H9 (cell line): ENCODE measurements around the gene B9D2. TPM values are rescaled to one million over a fixed set of nuclear protein-coding genes. Genes with fewer than 3 reads are reported as not detected.

ENCODE experiments used
- DNase-seq: peaks from one replicate; pipeline ENCODE4 v3.0.0-alpha.2; 2017
- H2AFZ ChIP-seq: one replicate; pipeline ENCODE4 v1.6.1; 2013; ENCODE audit warnings: mild to moderate bottlenecking, low read length, control low read depth, moderate library complexity
- H2AK5ac ChIP-seq: 2 replicates; pipeline ENCODE4 v1.6.1; 2013; ENCODE audit warnings: low read length, control low read depth, mixed read lengths; ENCODE audit not compliant: insufficient read length
- H2BK120ac ChIP-seq: one replicate; pipeline ENCODE4 v1.6.1; 2013; ENCODE audit warnings: low read depth, mild to moderate bottlenecking, low read length, control low read depth, inconsistent platforms; ENCODE audit not compliant: poor library complexity, severe bottlenecking
- H2BK12ac ChIP-seq: 2 replicates; pipeline ENCODE4 v1.6.1; 2013; ENCODE audit warnings: low read length, control low read depth, mixed read lengths, low read depth; ENCODE audit not compliant: insufficient read length
- H2BK15ac ChIP-seq: 2 replicates; pipeline ENCODE4 v1.6.1; 2013; ENCODE audit warnings: low read depth, low read length, control low read depth
- H2BK20ac ChIP-seq: one replicate; pipeline ENCODE4 v1.6.1; 2013; ENCODE audit warnings: low read depth, mild to moderate bottlenecking, low read length, control low read depth, inconsistent platforms; ENCODE audit not compliant: poor library complexity, severe bottlenecking
- H2BK5ac ChIP-seq: 2 replicates; pipeline ENCODE4 v1.6.1; 2013; ENCODE audit warnings: low read length, control low read depth, mixed read lengths; ENCODE audit not compliant: insufficient read length
- H3K14ac ChIP-seq: 2 replicates; pipeline ENCODE4 v1.6.1; 2013; ENCODE audit warnings: low read length, control low read depth; ENCODE audit not compliant: insufficient read depth
- H3K18ac ChIP-seq: 2 replicates; pipeline ENCODE4 v1.6.1; 2013; ENCODE audit warnings: low read depth, mild to moderate bottlenecking, mixed read lengths, low read length, control low read depth; ENCODE audit not compliant: insufficient read length
- H3K23ac ChIP-seq: 2 replicates; pipeline ENCODE4 v1.6.1; 2013; ENCODE audit warnings: low read length, control low read depth, mixed read lengths, low read depth; ENCODE audit not compliant: insufficient read length
- H3K23me2 ChIP-seq: 2 replicates; pipeline ENCODE4 v1.6.1; 2013; ENCODE audit warnings: low read depth, mild to moderate bottlenecking, mixed read lengths, low read length, control low read depth; ENCODE audit not compliant: insufficient read length, poor library complexity, severe bottlenecking
- H3K27ac ChIP-seq: 2 replicates; pipeline ENCODE4 v1.5.1; 2013; ENCODE audit warnings: low read length, control low read depth, mixed read lengths, low read depth; ENCODE audit not compliant: insufficient read length
- H3K27me3 ChIP-seq: 2 replicates; pipeline ENCODE4 v1.6.1; 2013; ENCODE audit warnings: low read length, control low read depth, inconsistent platforms; ENCODE audit not compliant: insufficient read depth
- H3K4ac ChIP-seq: 2 replicates; pipeline ENCODE4 v1.6.1; 2013; ENCODE audit warnings: low read depth, mild to moderate bottlenecking, control low read depth, inconsistent platforms, low read length, moderate library complexity
- H3K4me1 ChIP-seq: 2 replicates; pipeline ENCODE4 v1.6.1; 2013; ENCODE audit warnings: low read length, control low read depth, inconsistent platforms; ENCODE audit not compliant: insufficient read depth
- H3K4me2 ChIP-seq: 2 replicates; pipeline ENCODE4 v1.6.1; 2013; ENCODE audit warnings: low read length, control low read depth, mixed read lengths; ENCODE audit not compliant: insufficient read length, insufficient read depth
- H3K56ac ChIP-seq: 2 replicates; pipeline ENCODE4 v1.6.1; 2013; ENCODE audit warnings: low read depth, mild to moderate bottlenecking, mixed read lengths, low read length, control low read depth; ENCODE audit not compliant: insufficient read length
- H3K79me1 ChIP-seq: 2 replicates; pipeline ENCODE4 v1.6.1; 2013; ENCODE audit warnings: low read depth, mild to moderate bottlenecking, moderate library complexity, low read length, control low read depth, inconsistent platforms; ENCODE audit not compliant: insufficient read depth, poor library complexity, severe bottlenecking
- H3K79me2 ChIP-seq: 2 replicates; pipeline ENCODE4 v1.6.1; 2013; ENCODE audit warnings: low read length, control low read depth, inconsistent platforms; ENCODE audit not compliant: insufficient read depth
- H3K9ac ChIP-seq: 2 replicates; pipeline ENCODE4 v1.6.1; 2013; ENCODE audit warnings: low read length, control low read depth, mixed read lengths; ENCODE audit not compliant: insufficient read length; ENCODE audit errors: extremely low read depth
- H3K9me3 ChIP-seq: one replicate; pipeline ENCODE4 v1.6.1; 2013; ENCODE audit warnings: low read depth, low read length, inconsistent platforms; ENCODE audit not compliant: control insufficient read depth
- H3T11ph ChIP-seq: one replicate; pipeline ENCODE4 v1.6.1; 2013; ENCODE audit warnings: mild to moderate bottlenecking, low read length, control low read depth, inconsistent platforms
- H4K20me1 ChIP-seq: one replicate; pipeline ENCODE4 v1.6.1; 2013; ENCODE audit not compliant: control insufficient read depth, insufficient read length, insufficient read depth
- H4K5ac ChIP-seq: 2 replicates; pipeline ENCODE4 v1.6.1; 2013; ENCODE audit warnings: low read depth, mild to moderate bottlenecking, mixed read lengths, low read length, control low read depth; ENCODE audit not compliant: insufficient read length
- H4K8ac ChIP-seq: replicated peaks from 2 replicates; pipeline ENCODE4 v1.6.1; 2013; ENCODE audit warnings: low read length, control low read depth, mixed read lengths, low read depth; ENCODE audit not compliant: insufficient read length
- H4K91ac ChIP-seq: 2 replicates; pipeline ENCODE4 v1.6.1; 2013; ENCODE audit warnings: low read depth, mild to moderate bottlenecking, moderate library complexity, mixed read lengths, low read length, control low read depth; ENCODE audit not compliant: insufficient read length
- H3K27ac Mint-ChIP-seq, 3 experiments: 2 replicates in 2 of 3; 3 replicates in 1 of 3; pipeline ENCODE4 v1.8.0; 2020 to 2021; ENCODE audit warnings: mixed read lengths in 3 of 3, mild to moderate bottlenecking in 1 of 3, moderate library complexity in 1 of 3
- H3K27me3 Mint-ChIP-seq: 2 replicates; pipeline ENCODE4 v1.8.0; 2021; ENCODE audit warnings: low read depth, mild to moderate bottlenecking, moderate library complexity, mixed read lengths
- H3K36me3 Mint-ChIP-seq, 3 experiments: 2 replicates in 2 of 3; 3 replicates in 1 of 3; pipeline ENCODE4 v1.8.0; 2020 to 2021; ENCODE audit warnings: low read depth in 3 of 3, mixed read lengths in 3 of 3; ENCODE audit not compliant: insufficient read depth in 1 of 3
- H3K4me1 Mint-ChIP-seq, 2 experiments: 2 replicates each; pipeline ENCODE4 v1.8.0; 2020; ENCODE audit warnings: mixed read lengths in 2 of 2
- H3K4me3 Mint-ChIP-seq, 2 experiments: 2 replicates in 1 of 2; 3 replicates in 1 of 2; pipeline ENCODE4 v1.8.0; 2020 to 2021; ENCODE audit warnings: mild to moderate bottlenecking in 2 of 2, mixed read lengths in 2 of 2, moderate library complexity in 1 of 2
- H3K9me3 Mint-ChIP-seq, 2 experiments: 2 replicates in 1 of 2; 3 replicates in 1 of 2; pipeline ENCODE4 v1.8.0; 2020; ENCODE audit warnings: mild to moderate bottlenecking in 2 of 2, mixed read lengths in 2 of 2, moderate library complexity in 1 of 2
- whole genome bisulfite sequencing: extraction: QIAGEN DNeasy Blood & Tissue Kit; methylation state at CpG from one replicate; pipeline ENCODE4 v1.1.7; 2013; ENCODE audit warnings: missing lambda C conversion rate, low lambda C conversion rate, mixed read lengths; ENCODE audit not compliant: insufficient read length; ENCODE audit errors: extremely low coverage; 5-methylcytosine and 5-hydroxymethylcytosine counted together
- total RNA-seq: library from RNA; stranded (reverse); gene quantifications from 2 replicates; pipeline ENCODE4 v1.2.1, GENCODE V29; 2021
- TF ChIP-seq, protein P1 (sequence below): fragments of 200-600 bp; sonication (generic); conservative IDR thresholded peaks from 3 replicates; pipeline ENCODE4 v1.8.0; 2021; ENCODE audit warnings: antibody characterized with exemption, mild to moderate bottlenecking

B9D2 gene
- total RNA-seq, 1 experiment from 2014 or later = 4.8 TPM

DNA sequence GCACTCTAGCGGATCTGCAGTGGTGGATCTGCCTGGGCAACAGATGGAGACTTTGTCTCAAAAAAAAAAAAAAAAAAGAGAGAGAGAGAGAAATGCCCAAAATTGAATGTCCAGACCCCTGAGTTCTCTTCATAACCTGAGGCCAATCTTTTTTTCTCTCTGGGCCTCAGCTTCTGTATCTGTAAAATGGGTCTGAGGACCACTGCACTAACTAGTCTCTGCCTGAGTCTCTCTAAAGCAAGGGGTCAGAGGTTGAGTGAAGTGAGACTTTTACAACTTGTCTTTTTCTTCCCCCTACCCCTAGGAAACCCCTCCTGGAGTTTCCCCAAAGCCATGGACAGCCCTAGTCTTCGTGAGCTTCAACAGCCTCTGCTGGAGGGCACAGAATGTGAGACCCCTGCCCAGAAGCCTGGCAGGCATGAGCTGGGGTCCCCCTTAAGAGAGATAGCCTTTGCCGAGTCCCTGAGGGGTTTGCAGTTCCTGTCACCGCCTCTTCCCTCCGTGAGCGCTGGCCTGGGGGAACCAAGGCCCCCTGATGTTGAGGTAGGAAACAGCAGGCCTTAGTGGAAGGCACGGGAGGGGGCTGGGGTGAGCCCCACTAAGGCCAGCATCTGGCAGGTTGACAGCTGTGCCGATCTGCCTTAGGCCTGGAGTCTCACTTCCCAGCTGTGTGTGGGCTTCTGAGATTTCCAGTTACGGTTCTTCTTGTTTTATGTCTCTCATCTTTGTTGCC is 14.2 kb upstream of the B9D2 start:
- H2BK15ac ChIP-seq = no peak overlapping the region
- no peaks in the 10 kb centered on the region for H3K27me3 ChIP-seq
- no peaks in the 10 kb centered on the region for H3K79me1 ChIP-seq
- H3T11ph ChIP-seq = no peak overlapping the region
- H4K91ac ChIP-seq = no peak overlapping the region
- H2BK20ac ChIP-seq = no peak overlapping the region
- H3K23me2 ChIP-seq = peaks cover 7% of the 10 kb centered on the region
- no peak overlapping the region for H2BK5ac ChIP-seq
- H4K20me1 ChIP-seq = no peaks in the 10 kb centered on the region
- no CpG with 5 or more reads among the region's 9 CpGs for WGBS
- H3K4me2 ChIP-seq = no peak overlapping the region
- no peaks in the 10 kb centered on the region for H3K79me2 ChIP-seq
- no peak overlapping the region for H3K4ac ChIP-seq
- Mint-ChIP-seq H3K27ac (peak overlapping the region in 1 of 3 experiments; percentile 62; a peak in 1 of 7 replicates), H3K4me1 (peaks cover 12 to 19% of the 10 kb centered on the region in 2 experiments), H3K27me3 (peaks cover 9% of the 10 kb centered on the region), H3K9me3 (no peaks in the 10 kb centered on the region; a peak in 1 of 5 replicates), H3K36me3 (peaks cover 0 to 4% (median 0%) of the 10 kb centered on the region in 3 experiments; a peak in 2 of 7 replicates), H3K4me3 (peak overlapping the region in 1 of 2 experiments; percentile 79; a peak in 1 of 5 replicates)
- H4K8ac ChIP-seq = no peak overlapping the region
- H2BK12ac ChIP-seq = no peak overlapping the region
- no peak overlapping the region for H2AK5ac ChIP-seq
- no peak overlapping the region for H3K18ac ChIP-seq
- H3K27ac ChIP-seq = no peak overlapping the region
- peaks cover 2% of the 10 kb centered on the region; the same call in 1 of the 2 replicates for H3K4me1 ChIP-seq
- no peak overlapping the region for H3K9ac ChIP-seq
- no peak overlapping the region for H3K14ac ChIP-seq
- no peaks in the 10 kb centered on the region for H3K9me3 ChIP-seq
- peak; percentile 73 for DNase-seq
- no peak overlapping the region for H3K23ac ChIP-seq
- no peak overlapping the region for H3K56ac ChIP-seq
- no peak overlapping the region for H4K5ac ChIP-seq
- no peak overlapping the region for H2AFZ ChIP-seq
- no peak overlapping the region for H2BK120ac ChIP-seq
- TF ChIP-seq, protein P1, sequence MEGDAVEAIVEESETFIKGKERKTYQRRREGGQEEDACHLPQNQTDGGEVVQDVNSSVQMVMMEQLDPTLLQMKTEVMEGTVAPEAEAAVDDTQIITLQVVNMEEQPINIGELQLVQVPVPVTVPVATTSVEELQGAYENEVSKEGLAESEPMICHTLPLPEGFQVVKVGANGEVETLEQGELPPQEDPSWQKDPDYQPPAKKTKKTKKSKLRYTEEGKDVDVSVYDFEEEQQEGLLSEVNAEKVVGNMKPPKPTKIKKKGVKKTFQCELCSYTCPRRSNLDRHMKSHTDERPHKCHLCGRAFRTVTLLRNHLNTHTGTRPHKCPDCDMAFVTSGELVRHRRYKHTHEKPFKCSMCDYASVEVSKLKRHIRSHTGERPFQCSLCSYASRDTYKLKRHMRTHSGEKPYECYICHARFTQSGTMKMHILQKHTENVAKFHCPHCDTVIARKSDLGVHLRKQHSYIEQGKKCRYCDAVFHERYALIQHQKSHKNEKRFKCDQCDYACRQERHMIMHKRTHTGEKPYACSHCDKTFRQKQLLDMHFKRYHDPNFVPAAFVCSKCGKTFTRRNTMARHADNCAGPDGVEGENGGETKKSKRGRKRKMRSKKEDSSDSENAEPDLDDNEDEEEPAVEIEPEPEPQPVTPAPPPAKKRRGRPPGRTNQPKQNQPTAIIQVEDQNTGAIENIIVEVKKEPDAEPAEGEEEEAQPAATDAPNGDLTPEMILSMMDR = peak; percentile 66
